DND-41 (cell line): ENCODE results near the gene TEDC1.
A peak's percentile ranks its signal among the peaks of the same experiment; 100 is the strongest.

Experiments used
- ATAC-seq: fragments of 200-7000 bp; cut with Tn5 transposase; 3 replicates; pipeline ENCODE4 v1.9.1; 2021; ENCODE audit warnings: low read depth; ENCODE audit not compliant: insufficient read depth
- DNase-seq: peaks from one replicate; pipeline ENCODE4 v3.0.0-alpha.2; 2020
- H2AFZ ChIP-seq: 2 replicates; pipeline ENCODE4 v1.6.0; 2012; ENCODE audit warnings: low read depth, low read length
- H3K27ac ChIP-seq: 2 replicates; pipeline ENCODE4 v1.5.1; 2012; ENCODE audit warnings: low read length, inconsistent platforms
- H3K27me3 ChIP-seq: fragments of 200-600 bp; sonication (generic); 2 replicates; pipeline ENCODE4 v1.6.0; 2012; ENCODE audit warnings: low read length, mild to moderate bottlenecking, inconsistent platforms; ENCODE audit not compliant: insufficient read depth, poor library complexity
- H3K36me3 ChIP-seq: 2 replicates; pipeline ENCODE4 v1.5.1; 2012; ENCODE audit warnings: low read length, inconsistent platforms; ENCODE audit not compliant: insufficient read depth
- H3K4me1 ChIP-seq: 2 replicates; pipeline ENCODE4 v1.5.1; 2012; ENCODE audit warnings: mild to moderate bottlenecking, low read length; ENCODE audit not compliant: insufficient read depth
- H3K4me2 ChIP-seq: 2 replicates; pipeline ENCODE4 v1.6.0; 2012; ENCODE audit warnings: mild to moderate bottlenecking, moderate library complexity, low read length, inconsistent platforms; ENCODE audit not compliant: insufficient read depth
- H3K4me3 ChIP-seq, 2 experiments: fragments of 200-600 bp in 1 of 2; shearing (Covaris generic) in 1 of 2; 2 replicates each; pipeline ENCODE4 v1.5.1; 2012 to 2016; ENCODE audit warnings: inconsistent platforms in 2 of 2, low read length in 2 of 2, mild to moderate bottlenecking in 2 of 2, low read depth in 1 of 2, moderate library complexity in 1 of 2
- H3K79me2 ChIP-seq: 2 replicates; pipeline ENCODE4 v1.6.0; 2012; ENCODE audit warnings: low read length, inconsistent platforms; ENCODE audit not compliant: insufficient read depth
- H3K9ac ChIP-seq: 2 replicates; pipeline ENCODE4 v1.6.0; 2012; ENCODE audit warnings: low read depth, mild to moderate bottlenecking, inconsistent platforms, low read length, moderate library complexity
- H3K9me3 ChIP-seq: 2 replicates; pipeline ENCODE4 v1.5.1; 2012; ENCODE audit warnings: low read length, moderate library complexity, mild to moderate bottlenecking, inconsistent platforms; ENCODE audit not compliant: insufficient read depth, severe bottlenecking
- H4K20me1 ChIP-seq: 2 replicates; pipeline ENCODE4 v1.6.0; 2012; ENCODE audit warnings: low read length; ENCODE audit not compliant: insufficient read depth
- EZH2 ChIP-seq: IDR thresholded peaks from 3 replicates; pipeline ENCODE4 v1.6.1; 2012; ENCODE audit warnings: borderline replicate concordance, low read depth, mild to moderate bottlenecking, moderate library complexity, low read length, inconsistent platforms; ENCODE audit not compliant: severe bottlenecking
- TF ChIP-seq, protein P1 (sequence below): IDR thresholded peaks from 2 replicates; pipeline ENCODE4 v1.5.1; 2012; ENCODE audit warnings: borderline replicate concordance, low read length, moderate library complexity, mild to moderate bottlenecking; ENCODE audit not compliant: poor library complexity, severe bottlenecking; ENCODE audit errors: extremely low read depth

The TEDC1 gene

GRCh38 chr14:105478398-105479251 is 12.4 kb upstream of the TEDC1 start:
- peaks cover 41% of the 10 kb centered on the region for H3K4me1 ChIP-seq
- no peaks in the 10 kb centered on the region for H3K9me3 ChIP-seq
- H3K4me2 ChIP-seq = no peak overlapping the region

GRCh38 chr14:105479431-105480158 is 11.5 kb upstream of the TEDC1 start:
- Histone ChIP-seq H3K27ac (no peak overlapping the region), H3K4me2 (no peak overlapping the region), H3K9me3 (no peaks in the 10 kb centered on the region), H3K9ac (no peak overlapping the region), H3K4me3 (no peak overlapping the region), H3K27me3 (peaks cover 21% of the 10 kb centered on the region), H3K4me1 (peaks cover 34% of the 10 kb centered on the region), H3K36me3 (no peaks in the 10 kb centered on the region), H3K79me2 (no peaks in the 10 kb centered on the region), H2AFZ (no peak overlapping the region), H4K20me1 (peaks cover 18% of the 10 kb centered on the region)
- TF ChIP-seq, protein P1, sequence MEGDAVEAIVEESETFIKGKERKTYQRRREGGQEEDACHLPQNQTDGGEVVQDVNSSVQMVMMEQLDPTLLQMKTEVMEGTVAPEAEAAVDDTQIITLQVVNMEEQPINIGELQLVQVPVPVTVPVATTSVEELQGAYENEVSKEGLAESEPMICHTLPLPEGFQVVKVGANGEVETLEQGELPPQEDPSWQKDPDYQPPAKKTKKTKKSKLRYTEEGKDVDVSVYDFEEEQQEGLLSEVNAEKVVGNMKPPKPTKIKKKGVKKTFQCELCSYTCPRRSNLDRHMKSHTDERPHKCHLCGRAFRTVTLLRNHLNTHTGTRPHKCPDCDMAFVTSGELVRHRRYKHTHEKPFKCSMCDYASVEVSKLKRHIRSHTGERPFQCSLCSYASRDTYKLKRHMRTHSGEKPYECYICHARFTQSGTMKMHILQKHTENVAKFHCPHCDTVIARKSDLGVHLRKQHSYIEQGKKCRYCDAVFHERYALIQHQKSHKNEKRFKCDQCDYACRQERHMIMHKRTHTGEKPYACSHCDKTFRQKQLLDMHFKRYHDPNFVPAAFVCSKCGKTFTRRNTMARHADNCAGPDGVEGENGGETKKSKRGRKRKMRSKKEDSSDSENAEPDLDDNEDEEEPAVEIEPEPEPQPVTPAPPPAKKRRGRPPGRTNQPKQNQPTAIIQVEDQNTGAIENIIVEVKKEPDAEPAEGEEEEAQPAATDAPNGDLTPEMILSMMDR = no peak
- no peak for TF ChIP-seq EZH2
- no peak for ATAC-seq
- DNase-seq = no peak

More at GRCh38 chr14:105478398-105479251, 12.4 kb upstream of the TEDC1 start:
- H4K20me1 ChIP-seq = peaks cover 21% of the 10 kb centered on the region
- H3K79me2 ChIP-seq = no peaks in the 10 kb centered on the region
- no peak overlapping the region for H2AFZ ChIP-seq
- peaks cover 21% of the 10 kb centered on the region for H3K27me3 ChIP-seq
- DNase-seq = no peak
- H3K9ac ChIP-seq = no peak overlapping the region
- H3K4me3 ChIP-seq = no peak overlapping the region
- TF ChIP-seq, protein P1 = no peak
- no peak for TF ChIP-seq EZH2
- H3K36me3 ChIP-seq = no peaks in the 10 kb centered on the region
- ATAC-seq = no peak
- H3K27ac ChIP-seq = no peak overlapping the region

DNA sequence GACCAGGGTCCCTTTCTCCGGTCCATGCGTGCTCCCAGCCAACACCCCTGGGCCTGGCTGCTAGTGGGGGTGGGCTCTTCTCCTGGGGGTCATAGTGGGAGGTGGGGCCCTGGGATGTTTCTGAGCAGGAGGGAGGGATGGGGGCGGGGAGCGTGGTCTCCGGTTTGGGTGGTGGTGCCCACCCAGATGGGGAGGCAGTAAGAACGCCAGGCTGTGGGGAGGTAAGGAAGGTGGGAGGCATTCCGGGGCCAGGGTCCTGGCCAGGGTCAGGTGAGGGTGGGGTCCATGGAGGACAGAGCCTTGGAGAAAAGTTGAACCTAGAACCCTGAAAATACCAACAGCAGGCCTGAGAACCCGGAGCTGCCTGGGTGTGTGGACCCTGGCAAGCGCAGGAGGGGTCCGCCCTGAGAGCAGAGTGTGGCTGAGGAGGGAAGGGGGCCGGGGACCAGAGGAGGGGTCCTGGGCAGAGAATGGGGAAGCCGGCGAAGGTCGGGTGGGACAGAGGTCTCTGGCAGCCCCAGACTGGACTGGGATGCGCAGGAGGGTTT is 10.8 kb upstream of the TEDC1 start:
- DNase-seq = no peak
- H3K4me1 ChIP-seq = peaks cover 27% of the 10 kb centered on the region
- no peak overlapping the region for H3K27ac ChIP-seq
- no peak overlapping the region for H3K4me3 ChIP-seq
- H3K27me3 ChIP-seq = peaks cover 21% of the 10 kb centered on the region
- TF ChIP-seq, protein P1 = no peak
- TF ChIP-seq EZH2 = no peak
- H4K20me1 ChIP-seq = peaks cover 18% of the 10 kb centered on the region
- no peaks in the 10 kb centered on the region for H3K79me2 ChIP-seq
- peak overlapping the region; percentile 81; the same call in 1 of the 2 replicates for H3K4me2 ChIP-seq
- H2AFZ ChIP-seq = no peak overlapping the region
- no peaks in the 10 kb centered on the region for H3K9me3 ChIP-seq
- ATAC-seq = no peak
- no peak overlapping the region for H3K9ac ChIP-seq
- no peaks in the 10 kb centered on the region for H3K36me3 ChIP-seq
